Activated T-cell treated with anti-CD3 and anti-CD28 coated beads, Interleukin-2, amount 50 U/mL, for 48 hours (primary cell): Measurements from ENCODE around the gene SYT1.
A peak's percentile ranks its signal among the peaks of the same experiment; 100 is the strongest.

ENCODE experiments used
- DNase-seq, 2 experiments: peaks; one replicate each; pipeline ENCODE4 v3.0.0-alpha.2; 2020

Gene SYT1

GRCh38 chr12:79366374-79366773, 501.8 kb downstream of the SYT1 start:
- DNase-seq, result no peak

DNA sequence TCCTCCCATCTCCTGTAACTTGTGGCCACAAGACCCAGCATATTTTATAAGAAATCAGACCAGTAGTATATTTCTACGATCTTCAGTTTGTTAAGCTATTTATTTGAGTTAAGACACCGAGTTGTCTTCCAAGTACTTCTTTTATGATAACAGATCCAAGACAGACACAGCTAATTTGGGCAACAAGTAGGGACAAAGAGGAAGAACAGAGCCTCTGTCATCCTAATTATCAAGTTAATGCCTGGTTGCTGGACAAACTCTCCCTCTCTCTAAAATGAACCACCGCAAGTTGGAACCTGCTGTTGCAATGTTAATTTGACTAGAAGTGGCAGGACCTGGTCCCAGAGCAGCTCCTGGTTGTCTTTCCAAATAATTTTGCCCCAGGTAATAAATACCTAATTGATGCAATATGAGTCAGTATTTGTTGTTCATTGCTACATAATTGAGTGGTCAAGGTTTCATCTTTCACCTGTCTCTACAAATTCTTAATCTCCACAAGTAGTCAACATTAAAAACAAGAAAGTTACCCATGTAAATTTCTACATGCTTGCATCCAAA, 502.5 kb downstream of the SYT1 start:
- DNase-seq, result no peak

DNA sequence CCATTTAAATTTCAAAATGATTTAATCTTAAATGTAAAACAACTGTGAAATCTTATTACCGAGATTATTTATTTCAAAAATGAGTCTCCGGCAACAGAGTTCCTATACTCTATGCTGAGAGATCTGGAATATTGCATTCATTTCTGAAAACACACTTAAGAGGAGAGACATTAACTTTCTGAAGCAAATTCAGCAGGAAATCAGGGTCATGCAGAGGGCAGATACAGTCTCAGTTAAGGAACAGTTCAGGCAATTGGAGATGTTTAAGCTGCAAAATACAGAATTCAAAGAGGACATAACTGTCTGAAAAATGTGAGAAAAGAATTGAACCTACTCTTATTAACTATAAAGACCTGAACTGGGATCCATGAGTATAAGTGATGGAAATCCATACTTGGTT, 505.4 kb downstream of the SYT1 start:
- no peak for DNase-seq

DNA sequence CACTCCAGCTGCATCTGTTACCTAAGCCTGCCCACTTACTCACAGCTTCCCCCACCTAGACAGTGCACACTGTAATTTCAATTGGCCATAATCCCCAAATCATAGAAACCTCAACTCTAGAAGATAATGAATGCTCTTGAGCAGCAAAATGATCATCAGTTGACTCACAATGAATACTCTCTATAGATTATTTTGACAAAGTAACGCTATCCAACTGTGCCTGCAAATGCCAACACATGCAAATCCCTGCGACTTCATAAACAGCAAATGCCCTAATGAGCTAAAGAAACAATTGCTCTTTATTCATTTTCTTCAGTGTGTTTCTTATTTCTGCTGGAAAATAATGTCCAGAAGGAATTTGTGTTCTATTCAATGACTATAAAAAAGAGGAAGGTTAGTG, 506.7 kb downstream of the SYT1 start:
- no peak for DNase-seq

- peak; percentile 35 to 40 for DNase-seq
Measured at GRCh38 chr12:79373896-79374499, 509.4 kb downstream of the SYT1 start.

DNA sequence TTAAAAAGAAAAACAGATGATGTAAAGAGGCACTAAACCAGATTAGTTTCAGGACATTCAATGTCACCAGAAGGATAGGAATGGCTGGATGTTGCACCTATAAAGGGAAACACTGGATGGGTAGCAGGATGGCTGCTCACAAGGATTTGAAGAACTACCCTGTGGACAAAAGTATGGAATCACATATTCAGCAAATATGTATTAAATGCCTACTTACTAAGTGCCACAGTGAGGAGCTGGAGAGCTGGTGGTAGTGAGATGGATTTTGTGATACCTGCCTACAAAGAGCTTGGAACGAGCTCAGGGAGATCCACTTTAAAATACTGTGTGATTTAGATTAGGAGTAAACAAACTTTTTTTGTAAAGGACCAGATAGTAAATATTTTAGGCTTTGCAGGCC, 510.0 kb downstream of the SYT1 start:
- no peak for DNase-seq

DNA sequence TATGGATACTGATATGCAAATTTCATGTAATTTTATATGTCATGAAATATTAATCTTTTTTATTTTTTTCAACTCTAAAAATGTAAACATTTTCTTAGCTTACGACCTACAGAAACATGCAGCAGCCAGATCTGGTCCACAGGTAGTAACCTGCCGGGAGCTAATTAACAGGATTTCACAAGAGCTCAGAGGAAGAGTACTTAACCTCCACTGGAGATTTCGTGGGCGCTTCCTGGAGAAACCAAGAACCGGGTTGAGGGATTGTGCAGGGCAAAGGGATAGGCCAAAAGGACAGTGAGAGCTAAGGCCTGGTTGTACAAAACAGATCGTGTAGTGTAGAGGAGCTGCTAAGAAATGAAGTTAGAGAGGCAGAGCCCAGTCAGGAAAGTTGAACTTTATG, 510.5 kb downstream of the SYT1 start:
- no peak for DNase-seq

- DNase-seq, result no peak
Measured at GRCh38 chr12:79378496-79378895, 513.9 kb downstream of the SYT1 start.

DNA sequence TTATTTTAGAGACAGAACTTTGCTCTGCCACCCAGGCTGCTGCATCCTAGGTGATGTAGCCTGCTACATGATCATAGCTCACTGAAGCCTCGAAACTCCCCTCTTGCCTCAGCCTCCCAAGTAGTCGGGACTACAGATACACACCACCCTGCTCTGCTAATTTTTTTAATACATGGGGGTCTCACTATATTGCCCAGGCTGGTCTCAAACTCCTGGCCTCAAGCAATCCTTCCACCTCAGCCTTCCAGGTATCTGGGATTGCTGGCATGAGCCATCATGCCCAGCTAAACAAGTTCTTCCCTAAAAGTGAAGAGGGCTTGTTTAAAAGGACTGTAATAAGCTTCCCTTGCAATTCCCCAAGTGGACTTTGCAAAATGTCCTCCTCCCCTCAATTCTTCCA, 515.8 kb downstream of the SYT1 start:
- DNase-seq, result no peak

DNA sequence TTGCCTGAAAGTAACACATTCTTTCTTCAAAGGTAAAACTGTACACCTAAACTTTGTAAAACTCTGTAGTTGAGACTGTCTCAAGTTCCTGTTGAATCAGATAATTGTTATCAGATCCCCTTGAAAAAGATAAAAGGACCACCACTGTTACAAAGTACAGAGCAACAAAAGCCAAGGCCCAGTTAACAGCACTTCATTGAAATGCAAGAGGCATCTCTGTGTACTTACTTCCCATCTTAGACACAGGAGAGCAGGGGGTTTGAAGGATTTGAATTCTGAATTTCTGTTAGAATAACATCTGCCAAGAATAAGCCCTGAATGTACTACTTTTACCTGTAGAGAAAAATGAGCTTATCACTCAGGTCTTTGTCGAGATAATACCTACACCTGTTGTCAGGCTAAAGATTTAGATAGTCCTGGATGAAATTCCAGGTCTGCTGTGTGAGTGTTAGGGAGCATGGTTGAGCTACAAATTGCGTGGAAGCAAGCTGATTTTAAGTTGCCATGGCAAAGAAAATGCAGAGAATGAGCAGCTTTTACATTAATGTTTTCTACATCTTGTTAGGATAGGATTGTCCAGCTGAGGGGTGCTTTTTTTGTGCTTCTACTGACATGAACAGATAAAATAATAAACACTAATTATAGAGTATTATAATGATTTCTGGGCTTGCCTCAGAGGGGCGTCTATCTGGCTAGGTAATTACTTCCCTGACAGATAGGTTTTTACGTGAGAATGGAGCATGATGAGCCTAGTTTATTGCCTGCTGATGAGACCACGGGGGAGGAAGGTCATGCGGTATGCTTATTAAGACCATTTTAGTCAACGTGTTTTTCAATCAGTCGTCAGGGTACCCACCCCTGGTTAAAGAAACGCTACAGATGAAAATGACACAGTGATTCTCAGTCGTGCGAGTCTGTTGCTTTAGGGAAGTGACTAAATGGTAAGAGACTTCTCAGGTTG, 517.0 kb downstream of the SYT1 start:
- no peak for DNase-seq

DNA sequence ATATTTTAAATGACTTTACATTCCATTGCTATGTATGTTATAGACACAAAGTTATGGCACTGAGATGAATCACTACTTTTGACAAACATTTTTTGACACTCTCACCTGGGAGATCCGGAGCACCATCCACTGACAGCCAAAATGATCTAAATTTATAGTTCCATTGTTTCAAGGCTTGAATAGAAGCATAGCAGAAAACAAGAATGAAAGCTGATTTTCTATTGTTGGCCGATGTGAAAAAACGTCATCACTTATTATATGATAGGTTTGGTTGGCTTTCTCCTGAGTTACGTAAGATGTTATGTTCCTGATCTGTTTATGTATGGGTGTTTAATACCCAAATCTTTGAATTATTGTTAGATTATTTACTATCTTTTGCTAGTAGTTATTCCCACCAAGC, 520.0 kb downstream of the SYT1 start:
- DNase-seq, result no peak

GRCh38 chr12:79388011-79388410, 523.4 kb downstream of the SYT1 start:
- DNase-seq, result no peak

- DNase-seq, result no peak
Measured at GRCh38 chr12:79393842-79394241, 529.3 kb downstream of the SYT1 start.

DNA sequence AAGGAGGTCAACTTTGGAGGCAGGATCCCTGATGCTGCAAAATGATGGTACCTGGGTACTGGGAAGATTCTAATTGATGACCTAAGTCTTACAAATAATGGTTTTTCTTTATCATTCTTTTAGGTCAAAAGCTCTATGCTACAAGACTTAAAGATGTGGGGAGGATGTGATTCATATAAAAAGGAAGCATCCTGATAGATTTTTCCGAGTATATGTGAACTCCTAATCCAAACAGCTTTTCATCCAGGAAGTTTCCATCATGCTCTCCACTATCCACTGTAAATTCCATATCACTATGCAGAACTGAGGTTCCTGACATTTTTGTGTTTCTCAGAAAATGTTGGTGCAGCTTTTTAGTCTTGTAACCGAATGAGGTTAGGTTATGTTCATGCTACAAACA, 533.0 kb downstream of the SYT1 start:
- no peak for DNase-seq

GRCh38 chr12:79400481-79400880, 535.9 kb downstream of the SYT1 start:
- DNase-seq, result no peak

- DNase-seq, result no peak
Measured at GRCh38 chr12:79402606-79403005, 538.0 kb downstream of the SYT1 start.

DNA sequence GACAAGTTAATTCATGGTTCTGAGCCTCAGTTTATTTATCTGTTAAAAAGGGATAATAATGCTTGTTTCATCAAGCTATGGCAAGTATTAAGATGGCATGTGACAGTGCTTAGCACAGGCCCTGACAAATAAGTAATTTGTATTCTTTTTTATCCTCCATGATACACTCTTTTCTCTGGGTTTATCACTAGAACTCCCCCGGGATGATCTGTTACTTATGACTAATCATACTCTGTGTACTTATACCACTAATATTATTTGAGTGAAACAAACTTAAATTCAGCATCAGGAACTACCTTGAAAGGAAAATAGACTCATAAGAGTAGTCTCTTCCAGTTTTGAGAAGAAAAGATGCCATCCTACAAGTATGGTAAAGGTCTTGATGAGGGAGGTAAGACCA, 542.4 kb downstream of the SYT1 start:
- no peak for DNase-seq

DNA sequence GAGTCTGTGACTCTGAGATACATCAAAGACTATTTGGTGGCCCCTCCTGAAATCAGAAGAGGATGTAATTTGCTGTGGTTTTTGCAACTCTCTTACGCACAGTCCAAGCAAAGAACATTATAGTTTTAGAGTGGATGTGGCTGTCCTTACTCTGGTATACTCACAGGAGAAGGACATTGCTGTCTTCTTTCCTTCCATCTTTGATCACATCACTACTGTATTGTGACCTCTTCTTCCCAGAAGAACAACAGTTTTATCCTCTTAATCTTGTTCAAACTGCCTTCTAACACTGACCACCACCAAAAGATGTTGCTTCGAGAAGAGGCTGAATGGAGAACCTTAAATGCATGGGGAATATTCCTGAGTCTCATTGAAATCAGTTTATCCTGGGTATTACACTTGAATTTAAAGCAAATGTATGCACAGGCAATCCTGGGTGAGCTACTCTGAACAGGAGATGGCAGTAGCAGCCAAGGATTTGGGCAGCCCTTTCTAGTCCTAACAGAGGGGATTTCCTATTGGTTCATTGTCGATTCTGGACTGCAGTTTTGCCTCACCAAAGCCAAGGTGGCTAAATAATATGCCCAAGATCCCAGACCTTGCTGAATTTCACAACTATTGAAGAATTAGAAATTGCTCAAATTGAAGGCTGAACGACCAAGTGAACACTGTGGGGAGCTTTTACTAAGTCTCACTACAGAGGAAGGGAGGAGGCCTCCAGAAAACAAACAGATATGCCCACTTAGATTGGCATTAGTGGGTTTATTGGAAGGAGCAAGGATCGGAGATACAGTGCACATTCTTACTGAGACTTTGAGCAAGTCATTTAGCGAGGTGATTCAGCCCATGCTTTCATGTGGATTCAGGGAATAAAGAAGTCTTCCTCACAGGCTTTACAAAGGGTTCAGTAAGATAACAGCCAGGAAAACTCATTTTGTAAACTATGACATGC, 543.4 kb downstream of the SYT1 start:
- peak in 1 of 2 experiments; percentile 13 for DNase-seq

GRCh38 chr12:79408689-79409088, 544.1 kb downstream of the SYT1 start:
- no peak for DNase-seq

- DNase-seq, result no peak
Measured at GRCh38 chr12:79409562-79409961, 545.0 kb downstream of the SYT1 start.

- DNase-seq, result no peak
Measured at GRCh38 chr12:79411791-79412190, 547.2 kb downstream of the SYT1 start.

DNA sequence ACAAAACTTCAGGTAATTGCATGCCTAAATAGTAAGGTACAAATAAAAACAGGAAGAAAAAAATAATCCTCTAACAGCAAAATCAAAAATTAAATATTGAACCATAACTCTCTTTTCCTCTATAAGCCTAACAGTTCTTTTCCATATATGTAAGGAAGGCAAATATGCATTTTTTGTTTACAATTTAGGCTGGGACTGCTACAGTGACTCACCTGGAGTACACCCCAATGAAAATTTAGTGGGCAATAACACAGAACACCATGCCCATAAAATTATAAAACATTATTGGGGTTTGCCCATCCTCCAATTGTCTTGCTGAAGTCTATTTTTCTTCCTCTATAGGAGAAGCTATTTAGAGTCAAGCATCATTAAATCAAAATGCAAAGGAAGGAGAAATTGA, 549.2 kb downstream of the SYT1 start:
- DNase-seq, result no peak

- no peak for DNase-seq
Measured at GRCh38 chr12:79414252-79414651, 549.7 kb downstream of the SYT1 start.
